Measurements from ENCODE around the gene SMIM7. TPM values are rescaled to one million over a fixed set of nuclear protein-coding genes. Genes with fewer than 3 reads are reported as not detected.

SMIM7 gene
- total RNA-seq, 1 donor from 2014 or later: 65.3 TPM

DNA sequence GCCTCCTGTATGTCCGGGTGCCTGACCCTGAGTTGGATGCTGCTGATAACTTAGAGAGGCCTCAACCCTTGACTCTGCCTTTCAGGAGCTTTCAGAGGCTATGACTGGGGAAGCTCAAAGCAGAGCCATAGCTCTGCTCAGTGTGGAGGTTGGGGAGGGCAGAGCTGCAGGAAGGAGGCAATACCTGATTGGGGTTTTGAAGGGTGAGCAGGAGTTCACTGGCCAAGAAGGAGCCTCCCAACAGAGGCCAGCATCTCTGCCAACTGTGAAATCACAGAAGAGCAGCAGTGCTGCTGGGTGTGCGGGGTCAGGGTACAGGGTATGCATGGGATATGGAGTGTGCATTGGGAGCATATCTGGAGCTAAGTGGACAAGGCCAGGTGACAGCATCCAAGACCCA, 22.6 kb upstream of the SMIM7 start:
- Histone ChIP-seq H2AFZ (replicated peaks) (no peak overlapping the region), H4K20me1 (ENCODE audit: low read depth) (no peaks in the 10 kb centered on the region), H3K27me3 (no peaks in the 10 kb centered on the region), H3K9ac (no peak overlapping the region), H3K4me3 (no peak overlapping the region), H3K9me3 (ENCODE audit: low read depth) (no peaks in the 10 kb centered on the region), H3K36me3 (no peaks in the 10 kb centered on the region), H3K79me2 (ENCODE audit: low read depth) (no peaks in the 10 kb centered on the region), H3K27ac (no peak overlapping the region), H3K4me2 (no peak overlapping the region), H3F3A (ENCODE audit: low read depth) (no peaks in the 10 kb centered on the region), H3K4me1 (no peaks in the 10 kb centered on the region)
- H3K36me3 Mint-ChIP-seq: peaks cover 6% of the 10 kb centered on the region
- DNase-seq (ENCODE audit: low spot score): no peak
- no peaks in the 10 kb centered on the region for H3K4me1 Mint-ChIP-seq
- TF ChIP-seq, protein P1, sequence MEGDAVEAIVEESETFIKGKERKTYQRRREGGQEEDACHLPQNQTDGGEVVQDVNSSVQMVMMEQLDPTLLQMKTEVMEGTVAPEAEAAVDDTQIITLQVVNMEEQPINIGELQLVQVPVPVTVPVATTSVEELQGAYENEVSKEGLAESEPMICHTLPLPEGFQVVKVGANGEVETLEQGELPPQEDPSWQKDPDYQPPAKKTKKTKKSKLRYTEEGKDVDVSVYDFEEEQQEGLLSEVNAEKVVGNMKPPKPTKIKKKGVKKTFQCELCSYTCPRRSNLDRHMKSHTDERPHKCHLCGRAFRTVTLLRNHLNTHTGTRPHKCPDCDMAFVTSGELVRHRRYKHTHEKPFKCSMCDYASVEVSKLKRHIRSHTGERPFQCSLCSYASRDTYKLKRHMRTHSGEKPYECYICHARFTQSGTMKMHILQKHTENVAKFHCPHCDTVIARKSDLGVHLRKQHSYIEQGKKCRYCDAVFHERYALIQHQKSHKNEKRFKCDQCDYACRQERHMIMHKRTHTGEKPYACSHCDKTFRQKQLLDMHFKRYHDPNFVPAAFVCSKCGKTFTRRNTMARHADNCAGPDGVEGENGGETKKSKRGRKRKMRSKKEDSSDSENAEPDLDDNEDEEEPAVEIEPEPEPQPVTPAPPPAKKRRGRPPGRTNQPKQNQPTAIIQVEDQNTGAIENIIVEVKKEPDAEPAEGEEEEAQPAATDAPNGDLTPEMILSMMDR (IDR thresholded peaks at IDR 0.05): no peak
- TF ChIP-seq EZH2phosphoT487 (IDR thresholded peaks at IDR 0.05): no peak
- TF ChIP-seq EZH2 (IDR thresholded peaks at IDR 0.05): no peak
- H3K4me3 Mint-ChIP-seq: no peak overlapping the region
- peaks cover 3% of the 10 kb centered on the region for H3K27me3 Mint-ChIP-seq (ENCODE audit: insufficient read depth, low read depth)
- H3K9me3 Mint-ChIP-seq: peaks cover 2% of the 10 kb centered on the region
- H3K27ac Mint-ChIP-seq: no peak overlapping the region

DNA sequence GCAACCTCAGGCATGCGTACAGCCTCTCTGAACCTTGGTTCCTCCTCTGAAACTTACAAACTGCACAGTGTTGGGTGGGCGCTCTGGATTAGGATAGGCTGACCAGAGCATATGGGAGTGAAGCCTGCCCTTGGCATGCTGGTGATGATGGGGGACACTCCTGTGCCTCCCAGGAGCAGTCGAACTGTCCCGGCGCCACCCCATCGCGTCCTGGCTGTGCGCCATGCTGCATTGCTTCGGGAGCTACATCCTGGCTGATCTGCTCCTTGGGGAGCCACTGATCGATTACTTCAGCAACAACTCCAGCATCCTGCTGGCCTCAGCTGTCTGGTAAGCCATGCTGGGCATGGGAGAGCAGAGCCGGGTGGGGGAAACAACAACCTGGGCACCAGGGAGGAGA, 19.9 kb upstream of the SMIM7 start:
- no peak for DNase-seq (ENCODE audit: low spot score)
- no peak overlapping the region for H3K4me3 Mint-ChIP-seq
- Histone ChIP-seq H3K36me3 (no peaks in the 10 kb centered on the region), H3K9me3 (ENCODE audit: low read depth) (no peaks in the 10 kb centered on the region), H4K20me1 (ENCODE audit: low read depth) (no peaks in the 10 kb centered on the region), H3K27ac (no peak overlapping the region), H3K79me2 (ENCODE audit: low read depth) (no peaks in the 10 kb centered on the region), H3K4me1 (no peaks in the 10 kb centered on the region), H3K4me3 (no peak overlapping the region), H3F3A (ENCODE audit: low read depth) (no peaks in the 10 kb centered on the region), H3K4me2 (no peak overlapping the region), H3K27me3 (no peaks in the 10 kb centered on the region), H3K9ac (no peak overlapping the region), H2AFZ (replicated peaks) (no peak overlapping the region)
- peaks cover 2% of the 10 kb centered on the region for H3K9me3 Mint-ChIP-seq
- no peaks in the 10 kb centered on the region for H3K4me1 Mint-ChIP-seq
- no peak overlapping the region for H3K27ac Mint-ChIP-seq
- H3K36me3 Mint-ChIP-seq: peaks cover 6% of the 10 kb centered on the region
- TF ChIP-seq, protein P1 (IDR thresholded peaks at IDR 0.05): no peak
- TF ChIP-seq EZH2 (IDR thresholded peaks at IDR 0.05) (no peak), EZH2phosphoT487 (IDR thresholded peaks at IDR 0.05) (no peak)
- H3K27me3 Mint-ChIP-seq (ENCODE audit: insufficient read depth, low read depth): peaks cover 3% of the 10 kb centered on the region

DNA sequence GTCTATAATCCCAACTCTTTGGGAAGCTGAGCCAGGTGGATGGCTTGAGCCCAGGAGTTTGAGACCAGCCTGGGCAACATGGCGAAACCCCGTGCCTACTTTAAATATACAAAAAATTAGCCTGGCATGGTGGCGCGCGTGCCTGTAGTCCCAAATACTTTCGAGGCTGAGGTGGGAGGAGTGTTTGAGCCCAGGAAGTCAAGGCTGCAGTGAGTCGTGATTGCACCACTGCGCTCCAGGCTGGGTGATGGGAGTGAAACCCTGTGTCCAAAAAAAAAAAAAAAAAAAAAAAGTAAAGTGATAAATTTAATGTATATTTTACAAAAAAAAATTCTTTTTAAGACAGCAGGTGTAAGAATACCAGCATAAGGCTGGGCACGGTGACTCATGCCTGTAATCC, 18.6 kb upstream of the SMIM7 start:
- H3K4me2 ChIP-seq: no peak overlapping the region
- H3K4me1 ChIP-seq: no peaks in the 10 kb centered on the region
- H3K4me1 Mint-ChIP-seq: no peaks in the 10 kb centered on the region
- H3K27me3 Mint-ChIP-seq (ENCODE audit: insufficient read depth, low read depth): no peaks in the 10 kb centered on the region
- no peaks in the 10 kb centered on the region for H3K36me3 ChIP-seq
- H3K9ac ChIP-seq: no peak overlapping the region
- H3K4me3 ChIP-seq: no peak overlapping the region
- DNase-seq (ENCODE audit: low spot score): no peak
- no peak overlapping the region for H3K4me3 Mint-ChIP-seq
- peaks cover 2% of the 10 kb centered on the region for H3K9me3 Mint-ChIP-seq
- H3K9me3 ChIP-seq (ENCODE audit: low read depth): no peaks in the 10 kb centered on the region
- no peaks in the 10 kb centered on the region for H3K27me3 ChIP-seq
- H3K36me3 Mint-ChIP-seq: peaks cover 6% of the 10 kb centered on the region
- no peak for TF ChIP-seq EZH2phosphoT487 (IDR thresholded peaks at IDR 0.05)
- TF ChIP-seq EZH2 (IDR thresholded peaks at IDR 0.05): no peak
- TF ChIP-seq, protein P1 (IDR thresholded peaks at IDR 0.05): no peak
- no peaks in the 10 kb centered on the region for H4K20me1 ChIP-seq (ENCODE audit: low read depth)
- no peaks in the 10 kb centered on the region for H3F3A ChIP-seq (ENCODE audit: low read depth)
- H2AFZ ChIP-seq (replicated peaks): no peak overlapping the region
- H3K27ac Mint-ChIP-seq: no peak overlapping the region
- H3K27ac ChIP-seq: no peak overlapping the region
- no peaks in the 10 kb centered on the region for H3K79me2 ChIP-seq (ENCODE audit: low read depth)
